Smooth muscle cell (in vitro differentiated cells): ENCODE data around the gene PIK3C2G. TPM values are rescaled to one million over a fixed set of nuclear protein-coding genes. Genes with fewer than 3 reads are reported as not detected.

ENCODE experiments used
- DNase-seq: peaks from one replicate; lab custom pipeline; 2025; ENCODE audit not compliant: unreplicated experiment; lab: John Stamatoyannopoulos, UW
- H2AFZ ChIP-seq: fragments of 200-600 bp; sonication (generic); 2 replicates; pipeline ENCODE4 v1.6.0; 2016; ENCODE audit warnings: antibody characterized with exemption, low read depth, mild to moderate bottlenecking
- H3F3A ChIP-seq: fragments of 200-600 bp; sonication (generic); 2 replicates; pipeline ENCODE4 v1.6.0; 2017; ENCODE audit warnings: antibody characterized with exemption, low read depth
- H3K27ac ChIP-seq: fragments of 200-600 bp; sonication (generic); 2 replicates; pipeline ENCODE4 v1.5.1; 2016; ENCODE audit warnings: low read depth, mild to moderate bottlenecking
- H3K27me3 ChIP-seq: fragments of 200-600 bp; sonication (generic); 2 replicates; pipeline ENCODE4 v1.6.1; 2016; ENCODE audit warnings: low read depth, mild to moderate bottlenecking
- H3K36me3 ChIP-seq: fragments of 200-600 bp; sonication (generic); 2 replicates; pipeline ENCODE4 v1.5.1; 2016; ENCODE audit warnings: low read depth
- H3K4me1 ChIP-seq: fragments of 200-600 bp; sonication (generic); 2 replicates; pipeline ENCODE4 v1.5.1; 2016; ENCODE audit warnings: low read depth
- H3K4me2 ChIP-seq: fragments of 200-600 bp; sonication (generic); 2 replicates; pipeline ENCODE4 v1.6.0; 2016; ENCODE audit warnings: mild to moderate bottlenecking
- H3K4me3 ChIP-seq: fragments of 200-600 bp; sonication (generic); 2 replicates; pipeline ENCODE4 v1.5.1; 2016; ENCODE audit warnings: mild to moderate bottlenecking
- H3K79me2 ChIP-seq: fragments of 200-600 bp; sonication (generic); 2 replicates; pipeline ENCODE4 v1.6.0; 2016; ENCODE audit warnings: low read depth, mild to moderate bottlenecking
- H3K9ac ChIP-seq: fragments of 200-600 bp; sonication (generic); 2 replicates; pipeline ENCODE4 v1.6.0; 2016; ENCODE audit warnings: low read depth
- H3K9me3 ChIP-seq: fragments of 200-600 bp; sonication (generic); replicated peaks from 2 replicates; pipeline ENCODE4 v1.5.1; 2016; ENCODE audit warnings: low read depth
- H4K20me1 ChIP-seq: fragments of 200-600 bp; sonication (generic); 2 replicates; pipeline ENCODE4 v1.6.0; 2016; ENCODE audit warnings: low read depth
- CTCF ChIP-seq: fragments of 200-600 bp; sonication (generic); IDR thresholded peaks from 2 replicates; pipeline ENCODE4 v1.5.1; 2017; ENCODE audit warnings: borderline replicate concordance, mild to moderate bottlenecking, antibody characterized with exemption; ENCODE audit not compliant: insufficient read depth, poor library complexity, severe bottlenecking
- WGBS: methylation state at CpG from one replicate; pipeline ENCODE4 v1.1.7; 2016; ENCODE audit warnings: low lambda C conversion rate; 5-methylcytosine and 5-hydroxymethylcytosine counted together
- polyA plus RNA-seq: library from polyadenylated mRNA; unstranded; fragments of >200 nt; fragmentation: Nextera tagmentation; extraction: Ambion mirVana; gene quantifications from 2 replicates; pipeline ENCODE4 v1.2.1, GENCODE V29; 2016
- total RNA-seq: library from RNA; depleted of rRNA; stranded (reverse); fragments of >200 nt; gene quantifications from 2 replicates; pipeline ENCODE4 v1.2.3, GENCODE V29; 2014

The PIK3C2G gene
- total and polyA plus RNA-seq, 2 experiments from 2014 or later, result 0.63 TPM; not detected in 1

GRCh38 chr12:18327036-18327435 is 65.7 kb downstream of the PIK3C2G start:
- Histone ChIP-seq H3K4me3 (no peak overlapping the region), H3K27ac (no peak overlapping the region), H3F3A (peaks cover 3% of the 10 kb centered on the region), H2AFZ (no peak overlapping the region), H3K9ac (no peak overlapping the region), H3K4me1 (no peaks in the 10 kb centered on the region), H4K20me1 (no peaks in the 10 kb centered on the region), H3K4me2 (no peak overlapping the region), H3K36me3 (no peaks in the 10 kb centered on the region), H3K27me3 (no peaks in the 10 kb centered on the region), H3K79me2 (no peaks in the 10 kb centered on the region), H3K9me3 (no peaks in the 10 kb centered on the region)
- no peak for TF ChIP-seq CTCF
- 97% methylated on average over 2 of the region's 2 CpGs for WGBS
- DNase-seq, result no peak

GRCh38 chr12:18332173-18332572 is 70.9 kb downstream of the PIK3C2G start:
- no peak overlapping the region for H3K4me3 ChIP-seq
- no peaks in the 10 kb centered on the region for H3K9me3 ChIP-seq
- 74% methylated on average over 4 of the region's 4 CpGs for WGBS
- H4K20me1 ChIP-seq, result no peaks in the 10 kb centered on the region
- H2AFZ ChIP-seq, result no peak overlapping the region
- no peak overlapping the region for H3K9ac ChIP-seq
- no peak overlapping the region for H3K27ac ChIP-seq
- no peak for TF ChIP-seq CTCF
- no peaks in the 10 kb centered on the region for H3F3A ChIP-seq
- no peaks in the 10 kb centered on the region for H3K27me3 ChIP-seq
- H3K4me1 ChIP-seq, result no peaks in the 10 kb centered on the region
- no peak overlapping the region for H3K4me2 ChIP-seq
- no peaks in the 10 kb centered on the region for H3K36me3 ChIP-seq
- DNase-seq, result no peak
- no peaks in the 10 kb centered on the region for H3K79me2 ChIP-seq

- WGBS, result 78% methylated on average over 1 of the region's 1 CpG
- TF ChIP-seq CTCF, result no peak
- Histone ChIP-seq H3K27ac (no peak overlapping the region), H3K4me3 (no peak overlapping the region), H2AFZ (no peak overlapping the region), H3K4me1 (no peaks in the 10 kb centered on the region), H3K79me2 (no peaks in the 10 kb centered on the region), H3K9ac (no peak overlapping the region), H3F3A (no peaks in the 10 kb centered on the region), H3K36me3 (no peaks in the 10 kb centered on the region), H3K4me2 (no peak overlapping the region), H4K20me1 (no peaks in the 10 kb centered on the region), H3K9me3 (no peaks in the 10 kb centered on the region), H3K27me3 (no peaks in the 10 kb centered on the region)
- DNase-seq, result no peak
Observed at GRCh38 chr12:18339633-18340032, 78.3 kb downstream of the PIK3C2G start.

- H2AFZ ChIP-seq, result no peak overlapping the region
- 98% methylated on average over 3 of the region's 3 CpGs for WGBS
Observed at GRCh38 chr12:18340186-18340585, 78.9 kb downstream of the PIK3C2G start.

More at GRCh38 chr12:18340186-18340585, 78.9 kb downstream of the PIK3C2G start:
- Histone ChIP-seq H3K79me2 (no peaks in the 10 kb centered on the region), H4K20me1 (no peaks in the 10 kb centered on the region), H3K9ac (no peak overlapping the region), H3K4me2 (no peak overlapping the region), H3K27ac (no peak overlapping the region), H3K27me3 (no peaks in the 10 kb centered on the region), H3K4me3 (no peak overlapping the region), H3K4me1 (no peaks in the 10 kb centered on the region), H3K9me3 (no peaks in the 10 kb centered on the region), H3F3A (no peaks in the 10 kb centered on the region), H3K36me3 (no peaks in the 10 kb centered on the region)
- no peak for TF ChIP-seq CTCF
- no peak for DNase-seq
